ENCODE measurements around the gene MYO3B. TPM values are rescaled to one million over a fixed set of nuclear protein-coding genes. Genes with fewer than 3 reads are reported as not detected.

The MYO3B gene
- total RNA-seq, 4 donors from 2014 or later: not detected

DNA sequence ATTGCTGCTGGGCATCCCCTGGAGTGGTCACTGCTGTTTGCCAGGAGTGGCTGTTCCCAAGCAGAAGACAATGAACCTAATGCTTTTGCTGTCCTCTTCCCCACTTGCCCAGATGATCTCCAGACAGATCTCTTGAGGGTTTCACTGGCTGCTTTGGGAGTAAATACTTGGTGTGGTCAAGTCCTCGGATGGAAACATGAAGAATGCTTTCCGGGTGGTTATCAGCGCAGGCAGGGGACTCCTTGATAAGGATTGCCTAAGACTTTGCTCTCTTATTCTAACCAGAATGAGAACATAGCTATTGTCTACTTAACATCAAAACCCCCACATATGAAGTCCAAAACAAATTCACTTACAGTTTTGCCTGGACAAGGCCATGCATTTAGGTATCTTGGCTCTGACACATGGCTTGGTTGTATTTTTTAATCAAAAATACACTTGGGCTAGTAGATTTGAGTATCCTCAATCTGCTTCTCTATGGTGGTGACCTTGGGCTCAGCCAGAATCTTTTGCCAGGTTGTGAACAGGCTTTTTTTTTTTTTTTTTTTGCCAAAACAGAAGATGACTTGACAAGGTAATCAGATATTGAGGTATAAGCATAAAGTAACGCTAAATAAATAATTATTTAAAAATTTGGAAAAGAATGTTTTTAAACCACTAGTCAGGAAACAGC is 34.8 kb upstream of the MYO3B start:
- TF ChIP-seq, protein P1, sequence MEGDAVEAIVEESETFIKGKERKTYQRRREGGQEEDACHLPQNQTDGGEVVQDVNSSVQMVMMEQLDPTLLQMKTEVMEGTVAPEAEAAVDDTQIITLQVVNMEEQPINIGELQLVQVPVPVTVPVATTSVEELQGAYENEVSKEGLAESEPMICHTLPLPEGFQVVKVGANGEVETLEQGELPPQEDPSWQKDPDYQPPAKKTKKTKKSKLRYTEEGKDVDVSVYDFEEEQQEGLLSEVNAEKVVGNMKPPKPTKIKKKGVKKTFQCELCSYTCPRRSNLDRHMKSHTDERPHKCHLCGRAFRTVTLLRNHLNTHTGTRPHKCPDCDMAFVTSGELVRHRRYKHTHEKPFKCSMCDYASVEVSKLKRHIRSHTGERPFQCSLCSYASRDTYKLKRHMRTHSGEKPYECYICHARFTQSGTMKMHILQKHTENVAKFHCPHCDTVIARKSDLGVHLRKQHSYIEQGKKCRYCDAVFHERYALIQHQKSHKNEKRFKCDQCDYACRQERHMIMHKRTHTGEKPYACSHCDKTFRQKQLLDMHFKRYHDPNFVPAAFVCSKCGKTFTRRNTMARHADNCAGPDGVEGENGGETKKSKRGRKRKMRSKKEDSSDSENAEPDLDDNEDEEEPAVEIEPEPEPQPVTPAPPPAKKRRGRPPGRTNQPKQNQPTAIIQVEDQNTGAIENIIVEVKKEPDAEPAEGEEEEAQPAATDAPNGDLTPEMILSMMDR (IDR thresholded peaks at IDR 0.05): no peak
- ATAC-seq (ENCODE audit: low FRiP score) (no peak), DNase-seq (ENCODE audit: low spot score) (no peak)

DNA sequence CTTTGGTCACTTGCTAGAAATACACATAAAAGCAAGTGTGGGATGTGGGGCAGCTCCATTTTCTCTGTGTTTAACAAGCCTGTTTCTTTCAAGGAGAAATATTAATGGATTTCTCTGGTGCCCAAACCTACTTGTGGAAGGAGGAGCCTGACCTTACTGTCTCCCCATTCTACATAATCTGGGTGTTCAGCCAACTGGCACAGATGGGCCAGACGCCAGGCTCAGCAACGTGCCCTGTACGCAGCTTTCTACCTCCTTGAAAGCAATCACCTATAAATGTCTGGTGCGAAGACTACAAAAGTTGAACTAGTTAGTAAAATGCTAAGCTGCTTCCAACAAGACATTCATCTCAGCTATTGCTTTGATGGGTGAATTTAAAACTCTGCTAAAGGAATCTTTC is 33.2 kb upstream of the MYO3B start:
- DNase-seq (ENCODE audit: low spot score) (no peak), ATAC-seq (ENCODE audit: low FRiP score) (no peak)
- TF ChIP-seq, protein P1 (IDR thresholded peaks at IDR 0.05): no peak

DNA sequence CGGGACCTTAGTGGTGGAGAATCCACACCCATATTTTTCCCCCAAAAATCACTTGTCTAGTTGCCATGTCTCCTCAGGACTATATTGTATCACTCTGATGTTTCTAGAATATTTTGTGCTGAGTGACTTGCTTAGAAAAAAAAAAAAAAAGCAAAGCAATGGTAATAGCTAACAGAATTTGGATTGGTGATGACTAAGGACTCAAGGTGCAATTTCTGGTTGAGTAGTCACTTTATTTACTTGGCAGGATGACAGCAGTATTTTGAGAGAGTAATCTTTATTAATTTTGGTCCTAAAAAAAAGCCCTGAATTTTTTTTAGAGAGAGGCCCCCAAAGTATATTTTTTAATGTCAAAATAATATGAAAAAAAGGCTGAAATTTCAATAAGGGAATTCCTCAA is 32.8 kb upstream of the MYO3B start:
- no peak for ATAC-seq (ENCODE audit: low FRiP score)
- TF ChIP-seq, protein P1 (IDR thresholded peaks at IDR 0.05): no peak
- no peak for DNase-seq (ENCODE audit: low spot score)

DNA sequence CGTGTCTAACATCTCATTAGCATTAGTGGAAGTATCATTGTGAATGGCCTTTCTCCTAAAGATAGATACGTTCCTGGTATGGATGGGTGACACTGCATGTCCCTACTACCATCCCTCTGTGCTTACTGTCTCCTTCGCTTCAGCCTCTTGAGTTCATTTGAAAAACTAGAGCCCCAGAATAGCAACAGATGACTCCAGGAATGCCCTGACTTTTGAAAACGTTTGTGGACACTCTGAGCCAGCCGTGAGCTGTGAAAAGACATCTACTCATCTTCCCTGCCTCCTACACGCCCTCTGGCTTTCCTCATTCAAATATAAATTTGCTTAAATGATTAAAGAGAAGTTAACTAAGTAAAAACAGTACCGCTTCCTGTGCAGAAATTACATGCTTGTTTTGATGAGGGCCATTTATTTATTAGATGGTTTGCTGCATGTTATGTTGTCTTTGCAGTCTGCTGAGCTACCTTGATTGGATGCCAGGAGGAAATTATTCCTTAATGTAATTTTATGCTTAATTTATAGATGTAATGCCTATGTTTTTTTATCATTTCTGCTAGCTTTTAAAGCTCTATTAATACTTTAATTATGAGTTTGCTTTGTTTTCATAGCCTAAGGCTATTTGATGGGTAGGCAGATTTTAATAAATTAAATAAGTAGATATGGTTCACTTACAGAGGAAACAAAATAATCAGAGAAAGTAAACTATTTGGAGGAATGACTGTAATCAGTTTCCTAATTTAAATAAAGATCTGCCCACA is 32.1 kb upstream of the MYO3B start:
- no peak for DNase-seq (ENCODE audit: low spot score)
- ATAC-seq (ENCODE audit: low FRiP score): no peak
- TF ChIP-seq, protein P1 (IDR thresholded peaks at IDR 0.05): no peak

DNA sequence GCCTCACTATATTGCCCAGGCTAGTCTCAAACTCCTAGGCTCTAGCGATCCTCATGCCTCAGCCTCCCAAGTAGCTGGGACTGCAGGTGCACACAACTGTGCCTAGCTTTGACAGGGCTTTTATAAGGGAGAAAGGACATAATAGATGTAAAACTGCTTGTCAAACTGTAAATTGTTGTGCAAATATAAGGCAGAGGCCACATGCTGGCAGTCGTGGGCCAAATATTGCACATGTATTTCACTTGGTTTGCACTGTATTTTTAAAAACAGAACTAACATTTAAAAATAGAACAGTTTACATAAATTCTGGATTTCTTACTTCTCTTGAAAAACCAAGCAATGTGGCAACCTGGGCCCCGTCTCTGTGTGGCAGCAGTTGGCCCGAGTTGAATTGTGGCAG is 31.2 kb upstream of the MYO3B start:
- TF ChIP-seq, protein P1 (IDR thresholded peaks at IDR 0.05): no peak
- no peak for ATAC-seq (ENCODE audit: low FRiP score)
- no peak for DNase-seq (ENCODE audit: low spot score)

DNA sequence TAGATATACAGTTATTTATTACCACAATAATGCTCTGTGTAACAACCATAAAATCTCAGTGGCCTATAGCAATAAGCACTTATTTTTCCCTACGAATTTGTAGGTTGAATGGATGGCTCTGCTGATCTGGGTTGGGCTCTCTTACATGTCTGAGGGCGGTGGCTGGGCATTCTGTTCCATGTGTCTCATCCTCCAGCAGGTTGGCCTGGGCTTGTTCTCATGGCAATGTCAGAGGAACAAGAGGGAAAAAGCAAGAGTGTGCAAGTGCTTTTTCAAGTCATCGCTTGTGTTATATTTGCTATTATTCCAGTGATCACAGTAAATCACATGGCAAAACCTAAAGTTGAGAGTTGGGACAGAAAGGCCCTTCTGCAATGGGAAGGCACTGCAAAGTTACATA is 30.4 kb upstream of the MYO3B start:
- DNase-seq (ENCODE audit: low spot score): no peak
- no peak for ATAC-seq (ENCODE audit: low FRiP score)
- TF ChIP-seq, protein P1 (IDR thresholded peaks at IDR 0.05): no peak

DNA sequence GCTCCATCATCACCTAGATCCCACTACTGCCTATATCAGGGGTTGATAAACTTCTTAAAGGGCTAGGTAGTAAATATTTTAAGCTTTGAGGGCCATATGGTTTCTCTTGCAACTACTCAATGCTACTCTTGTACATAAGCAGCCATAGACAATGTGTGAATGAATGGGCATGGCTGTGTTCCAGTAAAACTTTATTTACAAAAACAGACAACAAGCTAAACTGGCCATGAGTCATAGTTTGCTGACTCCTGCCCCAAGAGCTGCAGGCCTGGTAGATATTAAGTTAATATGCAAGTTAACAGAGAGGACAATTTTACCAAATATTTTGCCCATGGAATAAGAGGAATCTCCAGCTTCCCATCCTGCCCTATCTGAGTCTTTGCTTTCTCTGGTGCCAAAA is 29.8 kb upstream of the MYO3B start:
- no peak for DNase-seq (ENCODE audit: low spot score)
- no peak for ATAC-seq (ENCODE audit: low FRiP score)
- TF ChIP-seq, protein P1 (IDR thresholded peaks at IDR 0.05): no peak
